Measurements from ENCODE around the gene UCMA. TPM values are rescaled to one million over a fixed set of nuclear protein-coding genes. Genes with fewer than 3 reads are reported as not detected.
"Not testable (repeated sequence)": the region's sequence is repeated elsewhere in the genome, so short reads cannot be mapped to it uniquely, and the experiment has no call there.

Gene UCMA
- total and polyA plus RNA-seq, 9 of the 15 experiments (the other 6 are each of a cell fraction or from before 2014, with no cell fraction given), result not detected

DNA sequence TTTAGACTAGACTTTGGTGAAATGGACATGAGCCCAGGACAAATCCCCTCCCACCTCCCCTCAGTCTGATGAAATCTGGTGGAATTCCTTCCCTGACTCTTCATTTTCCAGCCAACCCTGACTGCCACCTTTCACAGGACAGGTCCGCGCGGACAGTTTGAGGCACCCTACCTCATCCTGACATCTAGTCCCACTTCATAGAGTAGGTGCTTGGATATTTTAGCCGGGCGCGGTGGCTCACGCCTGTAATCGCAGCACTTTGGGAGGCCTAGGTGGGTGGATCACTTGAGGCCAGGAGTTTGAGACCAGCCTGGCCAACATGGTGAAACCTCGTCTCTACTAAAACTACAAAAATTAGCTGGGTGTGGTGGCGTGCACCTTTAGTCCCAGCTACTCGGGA, 42.0 kb upstream of the UCMA start:
- CTCF ChIA-PET (ENCODE audit: low intra/inter-chr PET ratio); H3K27ac ChIP-seq (ENCODE audit: extremely low read depth, low read depth, low read length); H3K4me3 ChIP-seq; DNase-seq (ENCODE audit: extremely low read depth in 1 of 4, low spot score in 3 of 4); in situ Hi-C loops (cut with MboI); H4K20me1 ChIP-seq (replicated peaks; ENCODE audit: control insufficient read depth, insufficient read depth, low read length); H3K9me1 ChIP-seq (ENCODE audit: control insufficient read depth, insufficient read depth, low read length); H3K4me2 ChIP-seq (ENCODE audit: insufficient read depth, low read length); H3K36me3 ChIP-seq (ENCODE audit: control insufficient read depth, insufficient read depth, low read length); H3K27me3 ChIP-seq (ENCODE audit: control insufficient read depth in 2 of 2, insufficient read depth in 2 of 2, low read length in 2 of 2); H3K9ac ChIP-seq (ENCODE audit: insufficient read depth in 1 of 2, low read depth in 2 of 2, low read length in 2 of 2); H3K9me3 ChIP-seq (replicated peaks; ENCODE audit: control insufficient read depth, insufficient read depth, low read depth, low read length); H3K79me2 ChIP-seq (ENCODE audit: control insufficient read depth, insufficient read depth, low read length); FAIRE-seq; ATAC-seq; H2AFZ ChIP-seq (ENCODE audit: low read depth, low read length); BruUV-seq (replicated peaks): not testable (repeated sequence)
- peak in 1 of 2 experiments; percentile 39; a peak in 1 of 4 replicates for TF ChIP-seq TRIM24 (IDR thresholded peaks at IDR 0.05)
- 77% methylated on average over 11 of the region's 11 CpGs for WGBS (ENCODE audit: insufficient coverage, low coverage, missing lambda C conversion rate)
- intact Hi-C loops (cut with micrococcal nuclease), result loop anchor here (10.0 kb wide), 2 partner anchors 51 to 111 kb away; partner anchors contain the start of gene MCM10
- POLR2A ChIA-PET, result interaction anchor here (0.7 kb wide), 1 partner anchor 46 kb away, joined by 4 read pairs; no protein-coding TSS in a partner anchor
- peaks cover 10 to 13% of the 10 kb centered on the region in 2 experiments; a peak in 4 of 5 replicates for H3K4me1 ChIP-seq (replicated peaks in 1 of 2; ENCODE audit: control insufficient read depth in 2 of 2, insufficient read depth in 2 of 2, low read length in 2 of 2)

DNA sequence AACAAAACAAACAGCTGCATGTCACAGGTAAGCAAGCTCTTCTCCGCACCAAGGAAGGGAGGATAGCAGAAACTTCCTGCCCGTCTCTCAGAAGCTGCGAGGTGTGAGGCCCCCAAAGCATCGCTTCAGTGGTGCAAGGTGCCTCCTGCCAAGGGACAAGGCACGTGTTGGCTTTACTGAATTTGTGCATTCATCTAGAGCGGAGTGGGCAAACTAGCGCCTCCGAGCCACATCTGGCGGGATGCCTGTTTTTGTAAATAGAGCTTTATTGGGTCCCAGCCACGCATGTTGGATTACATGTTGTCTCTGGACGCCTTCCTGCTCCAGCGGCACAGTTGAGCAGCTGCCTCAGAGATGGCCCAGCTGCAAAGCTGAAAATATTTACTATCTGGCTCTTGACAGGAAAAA, 38.0 kb upstream of the UCMA start:
- in situ Hi-C loops (cut with MboI) (no loop called here), intact Hi-C loops (cut with micrococcal nuclease) (loop anchor here (5.0 to 10.0 kb wide), 3 partner anchors 47 to 107 kb away; partner anchors contain the start of gene MCM10)
- H3K4me2 ChIP-seq (ENCODE audit: insufficient read depth, low read length), result peak overlapping the region; percentile 73
- H3K9me1 ChIP-seq (ENCODE audit: control insufficient read depth, insufficient read depth, low read length), result no peaks in the 10 kb centered on the region
- POLR2A ChIA-PET, result interaction anchor here (0.6 kb wide), 2 partner anchors 25 to 158 kb away, joined by 3 read pairs; no protein-coding TSS in a partner anchor
- H3K9ac ChIP-seq (ENCODE audit: insufficient read depth in 1 of 2, low read depth in 2 of 2, low read length in 2 of 2), result peak overlapping the region; percentile 40 to 70; a peak in 3 of 4 replicates
- H3K9me3 ChIP-seq (replicated peaks; ENCODE audit: control insufficient read depth, insufficient read depth, low read depth, low read length), result no peaks in the 10 kb centered on the region
- FAIRE-seq (no peak), ATAC-seq (no peak), DNase-seq (ENCODE audit: extremely low read depth in 1 of 4, low spot score in 3 of 4) (no peak)
- no peaks in the 10 kb centered on the region for H3K27me3 ChIP-seq (ENCODE audit: control insufficient read depth in 2 of 2, insufficient read depth in 2 of 2, low read length in 2 of 2)
- H4K20me1 ChIP-seq (replicated peaks; ENCODE audit: control insufficient read depth, insufficient read depth, low read length), result no peaks in the 10 kb centered on the region
- H3K27ac ChIP-seq (ENCODE audit: extremely low read depth, low read depth, low read length), result peak overlapping the region; percentile 62
- H3K79me2 ChIP-seq (ENCODE audit: control insufficient read depth, insufficient read depth, low read length), result no peaks in the 10 kb centered on the region
- H3K4me1 ChIP-seq (replicated peaks in 1 of 2; ENCODE audit: control insufficient read depth in 2 of 2, insufficient read depth in 2 of 2, low read length in 2 of 2), result peaks cover 21 to 24% of the 10 kb centered on the region in 2 experiments; a peak in 4 of 5 replicates
- no TSS peak for BruUV-seq (replicated peaks)
- CTCF ChIA-PET (ENCODE audit: low intra/inter-chr PET ratio), result interaction anchor here (0.6 kb wide), 1 partner anchor 30 kb away, joined by 3 read pairs; no protein-coding TSS in a partner anchor
- H3K4me3 ChIP-seq, result no peak overlapping the region
- peak overlapping the region; percentile 93 for H2AFZ ChIP-seq (ENCODE audit: low read depth, low read length)
- WGBS (ENCODE audit: insufficient coverage, low coverage, missing lambda C conversion rate), result 68% methylated on average over 12 of the region's 12 CpGs
- H3K36me3 ChIP-seq (ENCODE audit: control insufficient read depth, insufficient read depth, low read length), result no peaks in the 10 kb centered on the region
- TF ChIP-seq MTA1 (IDR thresholded peaks at IDR 0.05; ENCODE audit: borderline replicate concordance) (no peak), NR2C2 (CRISPR knock-in tag; IDR thresholded peaks at IDR 0.05) (no peak), NR2C2 (tag; IDR thresholded peaks at IDR 0.05) (no peak)
- TF ChIP-seq, protein P1, sequence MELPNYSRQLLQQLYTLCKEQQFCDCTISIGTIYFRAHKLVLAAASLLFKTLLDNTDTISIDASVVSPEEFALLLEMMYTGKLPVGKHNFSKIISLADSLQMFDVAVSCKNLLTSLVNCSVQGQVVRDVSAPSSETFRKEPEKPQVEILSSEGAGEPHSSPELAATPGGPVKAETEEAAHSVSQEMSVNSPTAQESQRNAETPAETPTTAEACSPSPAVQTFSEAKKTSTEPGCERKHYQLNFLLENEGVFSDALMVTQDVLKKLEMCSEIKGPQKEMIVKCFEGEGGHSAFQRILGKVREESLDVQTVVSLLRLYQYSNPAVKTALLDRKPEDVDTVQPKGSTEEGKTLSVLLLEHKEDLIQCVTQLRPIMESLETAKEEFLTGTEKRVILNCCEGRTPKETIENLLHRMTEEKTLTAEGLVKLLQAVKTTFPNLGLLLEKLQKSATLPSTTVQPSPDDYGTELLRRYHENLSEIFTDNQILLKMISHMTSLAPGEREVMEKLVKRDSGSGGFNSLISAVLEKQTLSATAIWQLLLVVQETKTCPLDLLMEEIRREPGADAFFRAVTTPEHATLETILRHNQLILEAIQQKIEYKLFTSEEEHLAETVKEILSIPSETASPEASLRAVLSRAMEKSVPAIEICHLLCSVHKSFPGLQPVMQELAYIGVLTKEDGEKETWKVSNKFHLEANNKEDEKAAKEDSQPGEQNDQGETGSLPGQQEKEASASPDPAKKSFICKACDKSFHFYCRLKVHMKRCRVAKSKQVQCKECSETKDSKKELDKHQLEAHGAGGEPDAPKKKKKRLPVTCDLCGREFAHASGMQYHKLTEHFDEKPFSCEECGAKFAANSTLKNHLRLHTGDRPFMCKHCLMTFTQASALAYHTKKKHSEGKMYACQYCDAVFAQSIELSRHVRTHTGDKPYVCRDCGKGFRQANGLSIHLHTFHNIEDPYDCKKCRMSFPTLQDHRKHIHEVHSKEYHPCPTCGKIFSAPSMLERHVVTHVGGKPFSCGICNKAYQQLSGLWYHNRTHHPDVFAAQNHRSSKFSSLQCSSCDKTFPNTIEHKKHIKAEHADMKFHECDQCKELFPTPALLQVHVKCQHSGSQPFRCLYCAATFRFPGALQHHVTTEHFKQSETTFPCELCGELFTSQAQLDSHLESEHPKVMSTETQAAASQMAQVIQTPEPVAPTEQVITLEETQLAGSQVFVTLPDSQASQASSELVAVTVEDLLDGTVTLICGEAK (IDR thresholded peaks at IDR 0.05), result peak; percentile 58
- TF ChIP-seq, protein P1 (CRISPR knock-in tag; IDR thresholded peaks at IDR 0.05), result no peak

Measured in K562 (cell line).